NCI-H82 treated with DMSO at 0.1 percent for 48 hours (cell line): Measurements from ENCODE around the gene C11orf91.
"Not testable (repeated sequence)": the region's sequence is repeated elsewhere in the genome, so short reads cannot be mapped to it uniquely, and the experiment has no call there.

Source experiments
- DNase-seq: peaks from one replicate; lab custom pipeline; 2025; ENCODE audit not compliant: unreplicated experiment; lab: John Stamatoyannopoulos, UW

The C11orf91 gene

GRCh38 chr11:33700502-33701271, at the start of gene C11orf91:
Gene C11orf91, minus strand, starts transcription at chr11:33700826. Its CDS starts 86 bp downstream, at chr11:33700740.
- DNase-seq: peak; percentile 82

GRCh38 chr11:33747979-33748378, 47.4 kb upstream of the C11orf91 start:
- no peak for DNase-seq

GRCh38 chr11:33743291-33743690, 42.7 kb upstream of the C11orf91 start:
- no peak for DNase-seq

DNA sequence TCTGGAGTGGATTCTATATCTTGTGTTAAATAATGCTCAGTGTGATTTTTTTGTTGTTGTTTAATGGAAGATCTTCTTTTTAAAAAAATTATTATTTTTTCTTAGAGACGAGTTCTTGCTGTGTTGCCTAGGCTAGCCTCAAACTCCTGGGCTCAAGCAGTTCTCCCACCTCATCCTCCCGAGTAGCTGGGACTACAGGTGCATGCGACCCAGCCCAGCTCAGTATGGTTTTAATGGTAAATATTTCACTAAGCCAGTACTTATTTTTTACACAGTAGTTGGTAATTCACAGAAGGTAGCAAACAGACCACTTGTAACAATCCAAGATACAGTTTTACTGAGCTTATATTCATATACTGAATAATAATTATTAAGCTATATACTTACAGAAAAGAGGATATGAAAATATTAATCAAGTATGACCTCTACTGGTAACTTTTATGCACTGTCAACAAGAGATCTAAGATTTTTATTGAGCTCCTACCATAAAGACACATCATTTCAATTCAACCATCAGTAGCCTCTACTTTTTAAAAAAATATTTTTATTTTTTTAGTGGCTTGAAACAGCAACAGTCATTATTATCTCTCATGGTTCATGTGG, 41.7 kb upstream of the C11orf91 start:
- DNase-seq: no peak

- DNase-seq: no peak
Measured at GRCh38 chr11:33741806-33742205, 41.2 kb upstream of the C11orf91 start.

GRCh38 chr11:33737362-33737821, 36.8 kb upstream of the C11orf91 start:
- no peak for DNase-seq

- DNase-seq: peak; percentile 66
Measured at GRCh38 chr11:33736148-33736812, 35.7 kb upstream of the C11orf91 start, which contains the start of gene CD59. Gene CD59, minus strand, starts transcription at chr11:33736423. Its CDS starts 13,978 bp downstream, at chr11:33722445.

DNA sequence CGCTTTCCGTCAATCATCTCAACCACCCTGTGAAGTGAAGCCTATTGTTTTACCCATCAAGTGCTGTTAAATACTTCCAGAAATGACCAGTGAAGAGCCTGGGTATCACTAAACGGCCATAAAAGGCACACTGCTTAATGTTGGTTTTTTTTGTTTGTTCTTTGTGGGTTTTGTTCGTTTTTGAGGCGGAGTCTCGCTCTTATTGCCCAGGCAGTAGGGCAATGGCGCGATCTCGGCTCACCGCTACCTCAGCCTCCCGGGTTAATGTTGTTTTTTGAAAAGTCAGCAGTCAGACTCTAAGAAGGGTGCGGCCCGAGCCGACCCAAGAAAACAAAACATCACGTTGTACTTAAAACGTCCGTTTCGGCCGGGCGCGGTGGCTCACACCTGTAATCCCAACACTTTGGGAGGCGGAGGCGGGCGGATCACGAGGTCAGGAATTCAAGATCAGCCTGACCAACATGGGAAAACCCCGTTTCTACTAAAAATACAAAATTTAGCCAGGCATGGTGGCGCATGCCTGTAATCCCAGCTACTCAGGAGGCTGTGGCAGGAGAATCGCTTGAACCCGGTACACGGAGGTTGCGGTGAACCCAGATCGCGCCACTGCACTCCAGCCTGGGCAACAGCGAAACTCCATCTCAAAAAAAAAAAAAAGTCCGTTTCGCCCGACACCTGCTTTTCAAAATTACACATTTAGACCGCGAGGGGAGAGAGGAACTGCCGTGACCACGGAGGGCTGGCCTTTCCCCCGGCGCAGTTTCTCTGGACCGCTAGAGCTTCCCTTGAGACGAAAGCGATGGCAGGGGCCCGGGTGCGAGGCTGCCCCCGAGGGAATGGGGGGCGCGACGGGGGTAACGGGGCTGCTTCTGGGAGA, 34.9 kb upstream of the C11orf91 start:
- no peak for DNase-seq

DNA sequence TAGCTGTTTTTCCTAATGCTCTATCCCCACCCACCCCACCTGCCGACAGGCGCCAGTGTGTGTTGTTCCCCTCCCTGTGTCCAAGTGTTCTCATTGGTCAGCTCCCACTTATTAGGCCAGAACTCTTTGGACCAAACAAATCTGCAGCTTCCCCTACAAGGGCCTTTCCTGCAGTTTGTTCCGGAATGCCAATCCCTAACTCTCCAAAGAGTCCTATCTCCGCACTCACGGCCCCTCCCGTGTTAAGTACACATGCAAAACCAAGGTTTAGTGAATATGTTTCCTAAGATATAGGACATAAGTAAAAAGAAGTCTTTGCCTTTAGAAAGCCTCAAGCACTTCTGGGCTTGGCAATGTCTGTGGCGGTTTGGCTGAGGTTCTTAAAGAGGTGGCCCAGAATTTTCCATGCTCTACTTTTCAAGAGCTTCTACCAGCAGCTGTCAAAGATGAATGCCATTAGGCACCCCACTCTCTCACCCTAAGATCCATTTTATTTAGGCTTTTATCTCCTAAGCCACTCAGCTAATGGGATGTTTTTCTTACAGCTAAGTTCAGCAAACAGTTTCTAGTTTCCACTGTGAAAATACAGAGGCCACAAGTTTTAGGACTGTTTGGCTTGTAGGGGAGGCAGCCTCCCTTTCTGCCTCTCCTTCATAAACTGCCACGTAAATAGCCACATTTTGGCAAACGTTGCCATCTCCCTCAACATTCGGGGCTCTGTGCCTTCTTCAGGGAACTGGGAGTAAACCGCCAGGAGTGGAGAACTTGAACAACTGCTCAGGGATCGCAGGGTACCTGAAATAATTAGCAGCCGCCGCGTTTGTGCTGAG, 34.0 kb upstream of the C11orf91 start:
- no peak for DNase-seq

- DNase-seq: no peak
Measured at GRCh38 chr11:33733980-33734379, 33.4 kb upstream of the C11orf91 start.

DNA sequence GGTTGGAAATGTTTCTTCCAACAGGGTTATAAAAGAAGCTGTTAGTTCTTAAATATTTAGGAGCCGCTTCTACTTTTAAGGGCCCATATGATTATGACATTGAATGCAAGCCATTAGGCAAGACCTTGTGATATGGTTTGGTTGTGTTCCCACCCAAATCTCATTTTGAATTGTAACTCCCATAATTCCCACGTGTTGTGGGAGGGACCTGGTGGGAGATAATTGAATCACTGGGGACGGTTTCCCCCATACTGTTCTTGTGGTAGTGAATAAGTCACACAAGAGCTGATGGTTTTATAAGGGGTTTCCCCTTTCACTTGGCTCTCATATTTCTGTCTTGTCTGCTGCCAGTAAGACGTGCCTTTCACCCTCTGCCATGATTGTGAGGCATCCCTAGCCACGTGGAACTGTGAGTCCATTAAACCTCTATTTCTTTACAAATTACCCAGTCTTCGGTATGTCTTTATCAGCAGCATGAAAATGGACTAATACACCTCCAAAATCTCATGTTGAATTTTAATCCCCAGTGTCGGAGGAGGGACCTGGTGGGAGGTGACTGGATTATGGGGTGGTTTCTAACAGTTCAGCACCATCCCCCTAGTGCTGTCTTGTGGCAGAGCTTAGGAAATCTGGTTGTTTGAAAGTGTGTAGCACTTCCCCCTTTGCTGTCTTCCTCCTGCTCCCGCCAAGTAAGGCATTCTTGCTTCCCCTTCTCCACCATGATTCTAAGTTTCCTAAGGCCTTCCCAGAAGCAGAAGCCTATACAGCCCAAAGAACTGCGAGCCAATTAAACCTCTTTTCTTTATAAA, 31.3 kb upstream of the C11orf91 start:
- DNase-seq: no peak

GRCh38 chr11:33730716-33731115, 30.1 kb upstream of the C11orf91 start:
- no peak for DNase-seq

DNA sequence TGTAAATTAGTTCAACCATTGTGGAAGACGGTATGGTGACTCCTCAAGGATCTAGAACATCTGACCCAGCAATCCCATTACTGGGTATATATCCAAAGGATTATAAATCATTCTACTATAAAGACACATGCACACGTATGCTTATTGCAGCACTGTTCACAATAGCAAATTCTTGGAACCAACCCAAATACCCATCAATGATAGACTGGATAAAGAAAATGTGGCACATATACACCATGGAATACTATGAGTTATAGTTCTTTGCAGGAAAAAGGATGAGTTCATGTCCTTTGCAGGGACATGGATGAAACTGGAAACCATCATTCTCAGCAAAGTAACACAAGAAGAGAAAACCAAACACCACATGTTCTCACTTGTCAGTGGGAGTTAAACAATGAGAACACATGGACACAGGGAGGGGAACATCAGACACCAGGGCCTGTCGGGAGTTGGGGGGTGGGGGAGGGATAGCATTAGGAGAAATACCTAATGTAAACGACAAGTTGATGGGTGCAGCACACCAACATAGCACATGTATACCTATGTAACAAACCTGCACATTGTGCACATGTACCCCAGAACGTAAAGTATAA, 28.5 kb upstream of the C11orf91 start:
- not testable (repeated sequence) for DNase-seq

GRCh38 chr11:33727539-33727938, 26.9 kb upstream of the C11orf91 start:
- DNase-seq: not testable (repeated sequence)

DNA sequence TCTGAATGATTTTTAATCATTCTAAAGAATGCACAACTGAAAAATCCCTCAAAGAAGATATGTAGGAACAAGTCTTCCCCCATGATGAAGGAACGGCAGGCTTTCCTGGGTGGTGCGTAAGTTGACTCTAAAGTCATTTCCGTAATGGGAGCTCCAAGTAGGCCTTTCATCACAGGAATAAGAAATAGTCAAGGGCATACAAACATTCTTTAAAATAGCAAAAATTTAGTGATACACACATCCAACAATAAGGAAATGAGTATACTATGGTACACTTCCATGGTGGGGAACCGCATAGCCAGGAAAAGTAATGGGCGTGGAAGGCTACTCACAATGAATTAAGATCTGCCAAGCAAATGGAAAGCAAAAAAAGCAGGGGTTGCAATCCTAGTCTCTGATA, 24.9 kb upstream of the C11orf91 start:
- no peak for DNase-seq

DNA sequence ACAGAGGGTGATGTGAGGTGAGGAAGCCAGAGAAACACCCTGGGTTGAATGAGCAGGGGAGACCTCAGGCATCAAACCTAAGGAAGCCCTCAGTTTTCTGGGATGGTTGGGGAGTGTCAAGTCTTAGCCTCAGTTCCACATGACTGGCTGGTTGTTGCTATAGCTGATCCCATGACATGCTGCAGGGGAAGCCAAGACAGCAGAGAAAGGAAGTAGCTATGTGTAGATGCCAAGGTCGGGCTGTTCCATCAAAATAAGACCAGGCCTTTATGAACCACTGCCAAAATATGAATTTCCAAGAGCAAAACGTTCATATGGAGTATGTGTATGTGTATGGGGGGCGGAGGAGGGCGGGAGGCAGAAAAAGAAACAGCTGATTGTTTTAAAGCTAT, 24.0 kb upstream of the C11orf91 start:
- no peak for DNase-seq

DNA sequence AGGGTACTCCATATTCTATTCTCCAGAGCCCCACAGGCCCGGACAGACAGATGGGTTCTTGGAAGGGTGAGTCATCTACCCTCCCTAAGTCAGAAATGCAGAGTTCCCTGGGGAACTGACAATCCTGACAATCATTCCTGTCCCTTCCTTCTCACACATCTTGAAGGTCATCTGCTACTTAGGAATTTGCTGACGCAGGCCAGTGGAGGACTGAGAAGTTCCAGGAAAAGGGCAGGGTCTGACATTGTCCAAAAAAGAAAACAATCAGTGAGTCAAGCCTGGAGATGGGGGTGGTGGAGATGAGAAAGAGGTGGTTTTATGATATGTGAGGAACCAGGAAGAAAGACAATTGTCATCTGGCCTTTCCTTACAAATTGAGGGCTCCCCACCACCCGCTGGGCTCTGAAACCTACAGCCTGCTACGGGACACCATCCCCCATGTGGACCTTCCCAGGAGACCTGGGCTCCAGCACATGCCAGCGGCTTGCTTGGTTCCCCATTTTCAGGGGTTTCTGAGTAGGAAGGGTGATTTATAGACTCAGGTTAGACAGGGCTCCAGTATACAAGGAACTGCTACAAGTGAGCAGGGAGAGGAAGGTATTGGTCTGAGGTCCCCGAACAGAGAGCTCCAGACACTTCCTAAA, 22.7 kb upstream of the C11orf91 start:
- no peak for DNase-seq

GRCh38 chr11:33722590-33723234, 22.1 kb upstream of the C11orf91 start:
- DNase-seq: no peak
